H9 (cell line): ENCODE data around the gene FAM227A. TPM values are rescaled to one million over a fixed set of nuclear protein-coding genes. Genes with fewer than 3 reads are reported as not detected.

Source experiments
- DNase-seq: peaks from one replicate; pipeline ENCODE4 v3.0.0-alpha.2; 2017
- H2AFZ ChIP-seq: one replicate; pipeline ENCODE4 v1.6.1; 2013; ENCODE audit warnings: mild to moderate bottlenecking, low read length, control low read depth, moderate library complexity
- H2AK5ac ChIP-seq: 2 replicates; pipeline ENCODE4 v1.6.1; 2013; ENCODE audit warnings: low read length, control low read depth, mixed read lengths; ENCODE audit not compliant: insufficient read length
- H2BK120ac ChIP-seq: one replicate; pipeline ENCODE4 v1.6.1; 2013; ENCODE audit warnings: low read depth, mild to moderate bottlenecking, low read length, control low read depth, inconsistent platforms; ENCODE audit not compliant: poor library complexity, severe bottlenecking
- H2BK12ac ChIP-seq: 2 replicates; pipeline ENCODE4 v1.6.1; 2013; ENCODE audit warnings: low read length, control low read depth, mixed read lengths, low read depth; ENCODE audit not compliant: insufficient read length
- H2BK15ac ChIP-seq: 2 replicates; pipeline ENCODE4 v1.6.1; 2013; ENCODE audit warnings: low read depth, low read length, control low read depth
- H2BK20ac ChIP-seq: one replicate; pipeline ENCODE4 v1.6.1; 2013; ENCODE audit warnings: low read depth, mild to moderate bottlenecking, low read length, control low read depth, inconsistent platforms; ENCODE audit not compliant: poor library complexity, severe bottlenecking
- H2BK5ac ChIP-seq: 2 replicates; pipeline ENCODE4 v1.6.1; 2013; ENCODE audit warnings: low read length, control low read depth, mixed read lengths; ENCODE audit not compliant: insufficient read length
- H3K14ac ChIP-seq: 2 replicates; pipeline ENCODE4 v1.6.1; 2013; ENCODE audit warnings: low read length, control low read depth; ENCODE audit not compliant: insufficient read depth
- H3K18ac ChIP-seq: 2 replicates; pipeline ENCODE4 v1.6.1; 2013; ENCODE audit warnings: low read depth, mild to moderate bottlenecking, mixed read lengths, low read length, control low read depth; ENCODE audit not compliant: insufficient read length
- H3K23ac ChIP-seq: 2 replicates; pipeline ENCODE4 v1.6.1; 2013; ENCODE audit warnings: low read length, control low read depth, mixed read lengths, low read depth; ENCODE audit not compliant: insufficient read length
- H3K23me2 ChIP-seq: 2 replicates; pipeline ENCODE4 v1.6.1; 2013; ENCODE audit warnings: low read depth, mild to moderate bottlenecking, mixed read lengths, low read length, control low read depth; ENCODE audit not compliant: insufficient read length, poor library complexity, severe bottlenecking
- H3K27ac ChIP-seq: 2 replicates; pipeline ENCODE4 v1.5.1; 2013; ENCODE audit warnings: low read length, control low read depth, mixed read lengths, low read depth; ENCODE audit not compliant: insufficient read length
- H3K27me3 ChIP-seq: 2 replicates; pipeline ENCODE4 v1.6.1; 2013; ENCODE audit warnings: low read length, control low read depth, inconsistent platforms; ENCODE audit not compliant: insufficient read depth
- H3K4ac ChIP-seq: 2 replicates; pipeline ENCODE4 v1.6.1; 2013; ENCODE audit warnings: low read depth, mild to moderate bottlenecking, control low read depth, inconsistent platforms, low read length, moderate library complexity
- H3K4me1 ChIP-seq: 2 replicates; pipeline ENCODE4 v1.6.1; 2013; ENCODE audit warnings: low read length, control low read depth, inconsistent platforms; ENCODE audit not compliant: insufficient read depth
- H3K4me2 ChIP-seq: 2 replicates; pipeline ENCODE4 v1.6.1; 2013; ENCODE audit warnings: low read length, control low read depth, mixed read lengths; ENCODE audit not compliant: insufficient read length, insufficient read depth
- H3K56ac ChIP-seq: 2 replicates; pipeline ENCODE4 v1.6.1; 2013; ENCODE audit warnings: low read depth, mild to moderate bottlenecking, mixed read lengths, low read length, control low read depth; ENCODE audit not compliant: insufficient read length
- H3K79me1 ChIP-seq: 2 replicates; pipeline ENCODE4 v1.6.1; 2013; ENCODE audit warnings: low read depth, mild to moderate bottlenecking, moderate library complexity, low read length, control low read depth, inconsistent platforms; ENCODE audit not compliant: insufficient read depth, poor library complexity, severe bottlenecking
- H3K79me2 ChIP-seq: 2 replicates; pipeline ENCODE4 v1.6.1; 2013; ENCODE audit warnings: low read length, control low read depth, inconsistent platforms; ENCODE audit not compliant: insufficient read depth
- H3K9ac ChIP-seq: 2 replicates; pipeline ENCODE4 v1.6.1; 2013; ENCODE audit warnings: low read length, control low read depth, mixed read lengths; ENCODE audit not compliant: insufficient read length; ENCODE audit errors: extremely low read depth
- H3K9me3 ChIP-seq: one replicate; pipeline ENCODE4 v1.6.1; 2013; ENCODE audit warnings: low read depth, low read length, inconsistent platforms; ENCODE audit not compliant: control insufficient read depth
- H3T11ph ChIP-seq: one replicate; pipeline ENCODE4 v1.6.1; 2013; ENCODE audit warnings: mild to moderate bottlenecking, low read length, control low read depth, inconsistent platforms
- H4K20me1 ChIP-seq: one replicate; pipeline ENCODE4 v1.6.1; 2013; ENCODE audit not compliant: control insufficient read depth, insufficient read length, insufficient read depth
- H4K5ac ChIP-seq: 2 replicates; pipeline ENCODE4 v1.6.1; 2013; ENCODE audit warnings: low read depth, mild to moderate bottlenecking, mixed read lengths, low read length, control low read depth; ENCODE audit not compliant: insufficient read length
- H4K8ac ChIP-seq: replicated peaks from 2 replicates; pipeline ENCODE4 v1.6.1; 2013; ENCODE audit warnings: low read length, control low read depth, mixed read lengths, low read depth; ENCODE audit not compliant: insufficient read length
- H4K91ac ChIP-seq: 2 replicates; pipeline ENCODE4 v1.6.1; 2013; ENCODE audit warnings: low read depth, mild to moderate bottlenecking, moderate library complexity, mixed read lengths, low read length, control low read depth; ENCODE audit not compliant: insufficient read length
- H3K27ac Mint-ChIP-seq, 3 experiments: 2 replicates in 2 of 3; 3 replicates in 1 of 3; pipeline ENCODE4 v1.8.0; 2020 to 2021; ENCODE audit warnings: mixed read lengths in 3 of 3, mild to moderate bottlenecking in 1 of 3, moderate library complexity in 1 of 3
- H3K27me3 Mint-ChIP-seq: 2 replicates; pipeline ENCODE4 v1.8.0; 2021; ENCODE audit warnings: low read depth, mild to moderate bottlenecking, moderate library complexity, mixed read lengths
- H3K36me3 Mint-ChIP-seq, 3 experiments: 2 replicates in 2 of 3; 3 replicates in 1 of 3; pipeline ENCODE4 v1.8.0; 2020 to 2021; ENCODE audit warnings: low read depth in 3 of 3, mixed read lengths in 3 of 3; ENCODE audit not compliant: insufficient read depth in 1 of 3
- H3K4me1 Mint-ChIP-seq, 2 experiments: 2 replicates each; pipeline ENCODE4 v1.8.0; 2020; ENCODE audit warnings: mixed read lengths in 2 of 2
- H3K4me3 Mint-ChIP-seq, 2 experiments: 2 replicates in 1 of 2; 3 replicates in 1 of 2; pipeline ENCODE4 v1.8.0; 2020 to 2021; ENCODE audit warnings: mild to moderate bottlenecking in 2 of 2, mixed read lengths in 2 of 2, moderate library complexity in 1 of 2
- H3K9me3 Mint-ChIP-seq, 2 experiments: 2 replicates in 1 of 2; 3 replicates in 1 of 2; pipeline ENCODE4 v1.8.0; 2020; ENCODE audit warnings: mild to moderate bottlenecking in 2 of 2, mixed read lengths in 2 of 2, moderate library complexity in 1 of 2
- CTCF ChIP-seq: fragments of 200-600 bp; sonication (generic); conservative IDR thresholded peaks from 3 replicates; pipeline ENCODE4 v1.8.0; 2021; ENCODE audit warnings: antibody characterized with exemption, mild to moderate bottlenecking
- WGBS: extraction: QIAGEN DNeasy Blood & Tissue Kit; methylation state at CpG from one replicate; pipeline ENCODE4 v1.1.7; 2013; ENCODE audit warnings: missing lambda C conversion rate, low lambda C conversion rate, mixed read lengths; ENCODE audit not compliant: insufficient read length; ENCODE audit errors: extremely low coverage; 5-methylcytosine and 5-hydroxymethylcytosine counted together
- total RNA-seq: library from RNA; stranded (reverse); gene quantifications from 2 replicates; pipeline ENCODE4 v1.2.1, GENCODE V29; 2021

FAM227A gene
- total RNA-seq, 1 experiment from 2014 or later = 3.6 TPM

- Histone ChIP-seq H2AK5ac (no peak overlapping the region), H4K5ac (no peak overlapping the region), H4K20me1 (no peaks in the 10 kb centered on the region), H2BK15ac (no peak overlapping the region), H3K9me3 (no peaks in the 10 kb centered on the region), H3K23me2 (no peaks in the 10 kb centered on the region), H2AFZ (no peak overlapping the region), H3K27me3 (no peaks in the 10 kb centered on the region), H3K4ac (no peak overlapping the region), H3K4me1 (peaks cover 2% of the 10 kb centered on the region), H2BK120ac (no peak overlapping the region), H3K56ac (no peak overlapping the region), H4K91ac (no peak overlapping the region), H3K18ac (no peak overlapping the region), H3K79me1 (peaks cover 3% of the 10 kb centered on the region), H3K27ac (no peak overlapping the region), H2BK12ac (no peak overlapping the region), H3T11ph (no peak overlapping the region), H3K14ac (no peak overlapping the region), H3K4me2 (no peak overlapping the region), H4K8ac (no peak overlapping the region), H2BK5ac (no peak overlapping the region), H3K23ac (no peak overlapping the region), H3K9ac (no peak overlapping the region), H3K79me2 (peaks cover under 1% of the 10 kb centered on the region; the same call in 1 of the 2 replicates), H2BK20ac (no peak overlapping the region)
- H3K36me3 Mint-ChIP-seq = peaks cover 7 to 41% (median 37%) of the 10 kb centered on the region in 3 experiments; a peak in 6 of 7 replicates
- no peaks in the 10 kb centered on the region for H3K27me3 Mint-ChIP-seq
- no CpG with 5 or more reads among the region's 2 CpGs for WGBS
- H3K27ac Mint-ChIP-seq = no peak overlapping the region
- peaks cover 24 to 25% of the 10 kb centered on the region in 2 experiments for H3K4me1 Mint-ChIP-seq
- no peak for DNase-seq
- no peak overlapping the region for H3K4me3 Mint-ChIP-seq
- no peaks in the 10 kb centered on the region for H3K9me3 Mint-ChIP-seq
- no peak for TF ChIP-seq CTCF
Observed at GRCh38 chr22:38694049-38694448, 37.9 kb upstream of the FAM227A start.
